HG02642 (cell line): ENCODE results near the gene OPCML.

Experiments used
- ATAC-seq: cut with Tn5 transposase; IDR thresholded peaks from one replicate; pipeline ENCODE4 v1.9.1; 2021; ENCODE audit warnings: mild to moderate bottlenecking; ENCODE audit not compliant: unreplicated experiment, poor library complexity

OPCML gene

GRCh38 chr11:133311230-133311629 lies 221.1 kb downstream of the OPCML start:
- ATAC-seq: no peak

GRCh38 chr11:133306019-133306418 lies 226.3 kb downstream of the OPCML start:
- ATAC-seq: no peak

DNA sequence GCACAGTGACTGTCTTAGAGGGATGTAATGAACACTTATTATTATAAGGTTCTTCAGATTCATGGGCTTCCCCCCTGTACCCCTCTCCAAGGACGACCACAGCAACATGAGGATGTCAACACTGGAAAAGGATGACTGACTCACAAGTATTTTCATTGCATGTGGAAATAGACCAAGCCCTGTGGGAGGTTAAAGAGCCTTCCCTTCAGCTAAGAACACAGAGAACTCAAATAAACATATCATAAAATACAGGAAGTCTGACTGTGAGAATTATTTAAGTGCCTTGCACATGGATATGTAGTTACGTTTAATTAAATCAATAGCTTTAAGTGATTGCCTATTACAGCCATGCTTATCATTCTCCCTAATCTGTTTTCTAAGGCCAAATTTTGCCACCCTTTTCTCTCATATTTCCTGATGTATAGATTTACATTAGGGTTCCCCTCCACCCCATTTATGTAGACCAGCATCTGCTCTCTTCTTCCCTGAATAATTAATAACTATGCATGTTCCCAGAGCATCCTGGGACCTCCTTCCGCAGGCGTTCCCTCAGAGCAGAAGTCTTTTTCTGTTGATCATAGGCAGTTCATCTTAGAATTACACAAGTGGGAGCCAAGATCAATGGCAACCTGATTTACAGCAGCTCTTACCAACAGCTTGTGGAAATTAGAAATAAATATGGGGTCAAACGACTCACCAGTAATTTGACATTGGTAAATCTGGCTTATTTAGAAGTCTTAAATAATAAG lies 226.9 kb downstream of the OPCML start:
- no peak for ATAC-seq

DNA sequence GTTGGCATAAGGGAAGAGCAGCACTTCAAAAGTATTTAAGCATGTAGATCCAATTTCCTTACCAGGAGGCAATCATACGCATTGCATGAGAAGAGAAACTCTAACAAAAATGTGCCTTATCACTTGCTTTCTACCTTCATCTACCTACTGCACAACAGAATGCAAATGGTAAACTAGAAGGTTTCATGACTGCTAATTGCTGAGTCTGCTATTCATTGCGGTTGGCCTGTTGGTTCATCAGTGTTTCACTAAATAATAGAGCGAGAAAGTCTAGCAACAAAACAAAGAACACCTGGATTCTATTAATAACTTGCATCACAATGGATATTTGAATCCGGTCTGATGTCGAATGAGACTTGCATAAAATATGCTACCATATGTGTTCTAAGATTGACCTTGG lies 229.0 kb downstream of the OPCML start:
- ATAC-seq: no peak

GRCh38 chr11:133302056-133302455 lies 230.2 kb downstream of the OPCML start:
- ATAC-seq: no peak

- no peak for ATAC-seq
Observed at GRCh38 chr11:133300666-133301065, 231.6 kb downstream of the OPCML start.

DNA sequence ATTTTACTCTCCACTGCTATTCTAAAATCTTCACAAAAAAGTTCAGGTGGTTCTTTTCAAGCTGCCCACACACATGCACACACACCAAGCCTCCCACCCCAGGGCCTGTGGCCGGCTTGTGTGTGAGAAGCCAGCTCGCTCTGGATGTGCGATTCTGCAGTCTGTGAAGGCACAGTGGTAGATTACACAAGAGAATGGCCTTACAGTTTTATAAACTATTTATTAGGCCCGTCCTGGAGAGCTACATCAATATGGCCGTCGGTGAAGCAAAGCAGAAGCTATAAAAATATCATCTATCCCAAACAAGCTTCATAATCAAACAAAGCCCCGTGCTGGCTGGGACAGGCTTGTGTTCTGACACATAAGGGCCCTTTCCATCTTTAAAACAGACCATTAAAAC lies 240.5 kb downstream of the OPCML start:
- no peak for ATAC-seq

DNA sequence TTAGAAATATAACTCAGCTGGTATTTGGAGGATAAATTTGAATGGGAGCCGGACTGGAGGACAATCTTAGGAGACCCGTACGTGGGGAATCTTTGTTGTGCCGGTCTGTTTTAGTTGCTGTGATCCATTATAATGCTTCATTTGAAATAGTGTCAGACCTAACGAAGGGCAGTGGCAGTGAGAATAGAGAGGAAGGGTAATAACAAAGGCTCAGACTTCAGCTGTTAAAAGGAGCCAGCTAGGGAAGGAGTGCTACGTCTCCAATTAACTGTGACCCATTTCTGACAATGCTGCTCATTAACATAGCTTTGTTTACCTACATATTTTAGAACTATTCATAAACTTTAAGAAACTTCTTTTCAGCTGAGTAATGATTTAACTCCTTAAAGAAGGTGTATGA lies 246.9 kb downstream of the OPCML start:
- ATAC-seq: no peak

- ATAC-seq: no peak
Observed at GRCh38 chr11:133284156-133284555, 248.1 kb downstream of the OPCML start.

DNA sequence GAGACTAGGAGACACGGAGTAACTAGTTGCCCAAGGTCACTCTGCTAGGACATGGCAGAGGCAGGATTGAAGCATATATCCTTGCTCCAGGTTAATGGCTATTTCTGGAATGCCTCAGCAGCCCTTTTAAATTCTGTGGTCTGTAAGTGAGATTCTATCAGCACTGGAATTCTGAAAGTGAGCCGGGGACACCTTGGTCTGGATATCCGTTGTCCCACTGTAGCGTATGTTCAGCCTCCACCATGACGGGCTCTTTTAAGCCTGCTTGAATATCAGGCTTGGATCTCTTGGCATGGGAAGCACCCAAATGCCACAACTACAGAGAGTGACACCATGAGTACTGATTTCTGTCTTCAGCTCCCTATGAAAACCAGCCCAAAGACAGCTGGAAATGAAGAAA lies 254.4 kb downstream of the OPCML start:
- ATAC-seq: no peak

- no peak for ATAC-seq
Observed at GRCh38 chr11:133271871-133272776, 260.2 kb downstream of the OPCML start.

- ATAC-seq: no peak
Observed at GRCh38 chr11:133271206-133271605, 261.1 kb downstream of the OPCML start.

DNA sequence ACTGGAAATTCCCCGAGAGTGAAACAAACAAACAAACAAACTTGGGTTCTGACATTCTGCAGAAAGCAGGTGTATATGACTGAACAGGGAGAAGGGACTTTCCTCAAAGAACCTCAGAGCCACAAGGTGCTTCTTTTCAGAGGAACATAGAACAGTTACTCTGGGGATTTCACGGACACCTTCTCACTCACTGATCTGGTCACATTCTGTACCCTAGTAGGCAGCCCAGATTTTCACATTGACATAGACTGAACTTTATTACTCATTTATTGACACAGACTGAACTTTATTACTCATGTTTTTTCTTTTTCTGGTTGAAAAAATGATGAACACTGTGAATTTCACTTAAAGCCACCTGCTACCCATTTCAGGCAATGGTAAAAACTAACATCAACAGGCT lies 263.0 kb downstream of the OPCML start:
- ATAC-seq: peak; percentile 98

DNA sequence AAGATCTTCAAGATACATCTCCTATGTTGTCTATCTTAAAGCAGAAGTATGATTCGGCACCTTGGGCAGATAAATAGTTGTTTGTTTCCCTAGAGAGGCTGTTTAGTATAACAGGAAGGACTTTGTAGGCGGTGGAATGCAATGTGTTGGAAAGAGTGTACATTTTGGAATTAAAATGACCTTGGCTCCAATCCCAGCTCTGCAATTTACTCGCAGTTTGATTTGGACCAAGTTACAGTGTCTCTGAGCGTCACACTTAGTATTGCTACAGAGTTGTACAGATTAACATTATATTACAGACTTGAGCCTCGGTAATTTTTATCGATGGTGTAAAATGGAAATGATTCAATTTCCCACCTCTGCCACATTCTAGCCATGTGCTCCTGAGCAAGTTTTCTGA lies 265.3 kb downstream of the OPCML start:
- ATAC-seq: no peak

DNA sequence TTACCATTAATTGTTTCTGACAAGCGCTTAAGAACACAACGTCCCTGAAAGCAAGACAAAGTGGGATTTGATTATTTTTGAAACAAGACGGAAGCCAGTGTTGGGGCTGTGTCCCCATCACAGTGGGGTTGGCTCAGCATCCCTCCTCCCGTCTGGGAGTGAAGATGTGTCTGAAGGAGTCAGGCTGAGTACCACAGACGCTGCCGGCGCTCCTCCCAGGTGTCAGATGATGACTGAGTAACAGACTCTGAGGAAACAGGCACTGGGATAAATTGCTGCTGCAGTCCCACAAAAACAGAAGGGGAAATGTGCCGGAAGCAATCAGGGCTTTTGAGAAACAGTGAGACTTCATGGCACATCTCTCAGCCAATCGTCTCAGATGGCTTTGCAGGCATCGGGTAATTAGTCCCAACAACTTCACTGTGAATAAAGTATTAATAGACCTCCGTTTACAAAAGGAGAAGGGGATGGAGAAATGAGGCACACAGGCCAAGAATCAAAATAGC lies 266.7 kb downstream of the OPCML start:
- ATAC-seq: no peak

GRCh38 chr11:133263332-133263731 lies 269.0 kb downstream of the OPCML start:
- no peak for ATAC-seq

DNA sequence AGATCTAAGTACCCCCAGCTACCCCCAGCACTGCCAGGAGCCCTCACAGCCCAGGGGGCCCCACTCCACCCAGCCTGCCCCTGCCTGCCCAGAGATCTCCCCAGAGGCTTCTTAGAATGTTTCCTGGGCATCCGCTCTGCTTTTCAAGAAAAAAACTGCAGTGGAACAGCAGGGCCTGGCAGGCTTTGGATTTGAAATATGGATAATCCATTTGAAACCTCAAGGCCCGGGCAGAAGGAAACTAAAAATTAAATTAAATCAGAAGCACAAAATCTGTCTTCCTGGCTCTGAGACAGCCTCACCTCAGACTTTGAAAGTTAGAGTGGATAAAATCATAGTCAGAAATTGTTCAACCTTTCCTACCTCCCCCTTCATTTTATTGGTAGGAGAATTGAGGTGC lies 273.6 kb downstream of the OPCML start:
- ATAC-seq: no peak

GRCh38 chr11:133254601-133255000 lies 277.7 kb downstream of the OPCML start:
- ATAC-seq: no peak

DNA sequence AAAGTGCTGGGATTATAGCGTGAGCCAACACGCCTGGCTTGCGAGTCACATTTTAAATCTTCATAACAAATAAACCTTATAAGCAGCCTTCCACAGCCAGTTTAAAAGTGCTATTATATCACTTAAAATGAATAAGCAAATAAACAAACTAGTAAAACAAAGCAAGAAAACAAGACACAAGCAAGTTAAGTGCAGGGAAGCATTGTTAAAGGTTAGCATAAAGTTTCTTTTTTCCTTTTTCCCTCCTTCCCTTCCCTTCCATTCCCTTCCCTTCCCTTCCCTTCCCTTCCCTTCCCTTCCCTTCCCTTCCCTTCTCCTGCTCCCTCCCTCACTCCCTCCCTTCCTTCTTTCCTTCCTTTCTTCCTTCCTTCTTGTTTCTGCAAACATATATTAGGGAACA lies 278.7 kb downstream of the OPCML start:
- no peak for ATAC-seq

DNA sequence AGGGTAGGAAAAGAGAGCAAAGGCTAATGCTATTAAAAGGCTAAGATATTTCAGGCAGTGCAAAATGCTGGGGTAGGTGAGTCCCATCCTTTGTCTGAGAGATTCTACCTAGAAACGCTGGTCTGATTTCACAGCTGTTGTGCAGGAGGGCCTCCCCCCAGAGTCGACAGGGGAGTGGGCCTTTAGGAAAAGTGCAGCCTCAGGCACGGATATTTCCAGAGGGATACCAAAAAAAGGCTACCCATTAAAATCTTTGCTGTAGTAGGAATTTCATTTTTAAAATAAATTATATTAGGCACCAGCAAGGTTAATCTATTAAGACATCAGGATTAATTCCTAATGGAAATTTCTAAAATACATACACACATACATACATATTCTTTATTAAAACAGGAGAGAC lies 280.5 kb downstream of the OPCML start:
- ATAC-seq: no peak

DNA sequence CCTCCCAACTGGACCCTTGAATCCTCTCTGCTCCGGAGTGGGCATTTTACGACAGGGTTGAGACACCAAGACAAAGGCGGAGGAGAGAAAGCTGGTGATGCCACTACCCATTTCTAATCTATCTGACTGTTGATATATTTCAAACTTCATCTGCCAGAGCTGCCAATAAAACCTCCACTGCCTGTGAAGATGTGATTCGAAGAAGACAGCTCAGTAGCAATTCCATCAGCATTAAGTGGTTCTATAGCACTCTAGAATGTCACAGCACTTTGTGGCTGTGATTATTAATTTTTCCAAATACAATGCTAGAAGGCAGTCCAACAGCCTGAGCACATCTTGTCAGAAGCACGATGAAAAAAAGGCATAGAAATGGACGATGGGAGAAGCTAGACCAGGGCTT lies 282.8 kb downstream of the OPCML start:
- no peak for ATAC-seq
